OCI-LY3 (cell line): ENCODE results near the gene PSG3.
"Not testable (repeated sequence)": the region's sequence is repeated elsewhere in the genome, so short reads cannot be mapped to it uniquely, and the experiment has no call there.

Source experiments
- CTCF ChIP-seq: fragments of 200-600, 300-600 bp; sonication (generic); IDR thresholded peaks from 2 replicates; pipeline ENCODE4 v1.5.1; 2014; ENCODE audit warnings: antibody characterized with exemption, low read length, low read depth
- EZH2phosphoT487 ChIP-seq: fragments of 200-600 bp; shearing (Covaris generic); IDR thresholded peaks from 2 replicates; pipeline ENCODE4 v1.6.1; 2018; ENCODE audit warnings: antibody characterized with exemption, mixed run types, low read depth

GRCh38 chr19:42766871-42767270, 26.6 kb upstream of the PSG3 start:
- TF ChIP-seq CTCF, EZH2phosphoT487: not testable (repeated sequence)
